GM18502 (cell line): ENCODE measurements around the gene ADGRA1.

Experiments used
- ATAC-seq: cut with Tn5 transposase; IDR thresholded peaks from one replicate; pipeline ENCODE4 v1.9.1; 2021; ENCODE audit warnings: mild to moderate bottlenecking; ENCODE audit not compliant: unreplicated experiment, poor library complexity

Gene ADGRA1

GRCh38 chr10:133072196-133072595 lies 15.5 kb upstream of the ADGRA1 start:
- ATAC-seq: no peak

GRCh38 chr10:133072720-133073390 lies 14.9 kb upstream of the ADGRA1 start:
- ATAC-seq: no peak

GRCh38 chr10:133075346-133076137 lies 12.2 kb upstream of the ADGRA1 start:
- ATAC-seq: no peak

- ATAC-seq: no peak
These were observed 11.3 kb upstream of the ADGRA1 start for GRCh38 chr10:133076274-133077038.

GRCh38 chr10:133079836-133080682 lies 7.7 kb upstream of the ADGRA1 start:
- ATAC-seq: no peak

- no peak for ATAC-seq
These were observed 7.1 kb upstream of the ADGRA1 start for GRCh38 chr10:133080683-133081040.

- ATAC-seq: no peak
These were observed 6.1 kb upstream of the ADGRA1 start for GRCh38 chr10:133081636-133082035.

GRCh38 chr10:133082685-133083421 lies 4.9 kb upstream of the ADGRA1 start:
- ATAC-seq: no peak

GRCh38 chr10:133083422-133084100 lies 4.2 kb upstream of the ADGRA1 start:
- ATAC-seq: no peak

GRCh38 chr10:133084491-133084890 lies 3.2 kb upstream of the ADGRA1 start:
- no peak for ATAC-seq

- ATAC-seq: no peak
These were observed 2.2 kb upstream of the ADGRA1 start for GRCh38 chr10:133085251-133086125.

GRCh38 chr10:133086247-133086646 lies 1.5 kb upstream of the ADGRA1 start:
- ATAC-seq: no peak

- no peak for ATAC-seq
These were observed 562 bp upstream of the ADGRA1 start for GRCh38 chr10:133087045-133087678.

- no peak for ATAC-seq
These were observed 643 bp downstream of the ADGRA1 start for GRCh38 chr10:133088179-133088955.

GRCh38 chr10:133088956-133089800 lies 1.5 kb downstream of the ADGRA1 start:
- no peak for ATAC-seq

- no peak for ATAC-seq
These were observed 2.4 kb downstream of the ADGRA1 start for GRCh38 chr10:133090101-133090500.
